ENCODE measurements around the gene NEK6. TPM values are rescaled to one million over a fixed set of nuclear protein-coding genes. Genes with fewer than 3 reads are reported as not detected.

Gene NEK6
- total RNA-seq, 4 donors from 2014 or later = 25.3 to 53.1 (median 43.3) TPM

DNA sequence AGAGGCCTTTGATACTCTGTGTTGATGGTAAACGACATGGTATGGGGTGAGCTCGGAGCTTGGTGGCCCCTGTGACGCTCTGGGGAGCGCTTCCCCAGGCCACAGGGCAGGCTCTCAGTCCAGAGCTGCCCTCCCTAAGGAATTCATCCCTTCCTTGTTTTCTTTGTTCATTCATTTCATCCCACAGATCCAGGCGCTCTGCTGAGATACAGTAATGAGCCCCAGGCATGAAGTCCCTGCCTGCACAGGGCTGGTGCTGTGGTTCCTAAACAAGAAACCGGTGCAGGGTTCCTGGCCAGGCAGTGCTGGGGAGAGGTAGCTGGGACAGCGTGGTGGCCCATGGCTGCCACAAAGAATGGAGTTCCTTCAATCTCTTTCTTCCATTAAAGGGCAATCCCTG, 14.4 kb downstream of the NEK6 start:
- Histone ChIP-seq H3K4me3 (no peak overlapping the region), H3K36me3 (no peaks in the 10 kb centered on the region), H3K4me1 (peaks cover 0 to 100% (median 77%) of the 10 kb centered on the region in 4 donors), H3K27ac (peak overlapping the region; percentile 69 to 98 (median 86)), H3K27me3 (no peaks in the 10 kb centered on the region), H3K9me3 (no peaks in the 10 kb centered on the region)
- TF ChIP-seq POLR2A (IDR thresholded peaks at IDR 0.05) = peak in 1 of 2 donors; percentile 13
- TF ChIP-seq EP300 (IDR thresholded peaks at IDR 0.05) = peak in 1 of 2 donors; percentile 33
- TF ChIP-seq, protein P1, sequence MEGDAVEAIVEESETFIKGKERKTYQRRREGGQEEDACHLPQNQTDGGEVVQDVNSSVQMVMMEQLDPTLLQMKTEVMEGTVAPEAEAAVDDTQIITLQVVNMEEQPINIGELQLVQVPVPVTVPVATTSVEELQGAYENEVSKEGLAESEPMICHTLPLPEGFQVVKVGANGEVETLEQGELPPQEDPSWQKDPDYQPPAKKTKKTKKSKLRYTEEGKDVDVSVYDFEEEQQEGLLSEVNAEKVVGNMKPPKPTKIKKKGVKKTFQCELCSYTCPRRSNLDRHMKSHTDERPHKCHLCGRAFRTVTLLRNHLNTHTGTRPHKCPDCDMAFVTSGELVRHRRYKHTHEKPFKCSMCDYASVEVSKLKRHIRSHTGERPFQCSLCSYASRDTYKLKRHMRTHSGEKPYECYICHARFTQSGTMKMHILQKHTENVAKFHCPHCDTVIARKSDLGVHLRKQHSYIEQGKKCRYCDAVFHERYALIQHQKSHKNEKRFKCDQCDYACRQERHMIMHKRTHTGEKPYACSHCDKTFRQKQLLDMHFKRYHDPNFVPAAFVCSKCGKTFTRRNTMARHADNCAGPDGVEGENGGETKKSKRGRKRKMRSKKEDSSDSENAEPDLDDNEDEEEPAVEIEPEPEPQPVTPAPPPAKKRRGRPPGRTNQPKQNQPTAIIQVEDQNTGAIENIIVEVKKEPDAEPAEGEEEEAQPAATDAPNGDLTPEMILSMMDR (IDR thresholded peaks at IDR 0.05) = no peak
- WGBS, 2 donors = 40 to 42% methylated on average over 7 of the region's 7 CpGs
- no peak for DNase-seq (ENCODE audit: low spot score in 2 of 2)

- no peak for TF ChIP-seq POLR2A (IDR thresholded peaks at IDR 0.05)
- TF ChIP-seq, protein P1 (IDR thresholded peaks at IDR 0.05) = no peak
- no peak for TF ChIP-seq EP300 (IDR thresholded peaks at IDR 0.05)
- peak overlapping the region; percentile 69 to 98 (median 86) for H3K27ac ChIP-seq
Measured at GRCh38 chr9:124272979-124273378, 15.2 kb downstream of the NEK6 start.

DNA sequence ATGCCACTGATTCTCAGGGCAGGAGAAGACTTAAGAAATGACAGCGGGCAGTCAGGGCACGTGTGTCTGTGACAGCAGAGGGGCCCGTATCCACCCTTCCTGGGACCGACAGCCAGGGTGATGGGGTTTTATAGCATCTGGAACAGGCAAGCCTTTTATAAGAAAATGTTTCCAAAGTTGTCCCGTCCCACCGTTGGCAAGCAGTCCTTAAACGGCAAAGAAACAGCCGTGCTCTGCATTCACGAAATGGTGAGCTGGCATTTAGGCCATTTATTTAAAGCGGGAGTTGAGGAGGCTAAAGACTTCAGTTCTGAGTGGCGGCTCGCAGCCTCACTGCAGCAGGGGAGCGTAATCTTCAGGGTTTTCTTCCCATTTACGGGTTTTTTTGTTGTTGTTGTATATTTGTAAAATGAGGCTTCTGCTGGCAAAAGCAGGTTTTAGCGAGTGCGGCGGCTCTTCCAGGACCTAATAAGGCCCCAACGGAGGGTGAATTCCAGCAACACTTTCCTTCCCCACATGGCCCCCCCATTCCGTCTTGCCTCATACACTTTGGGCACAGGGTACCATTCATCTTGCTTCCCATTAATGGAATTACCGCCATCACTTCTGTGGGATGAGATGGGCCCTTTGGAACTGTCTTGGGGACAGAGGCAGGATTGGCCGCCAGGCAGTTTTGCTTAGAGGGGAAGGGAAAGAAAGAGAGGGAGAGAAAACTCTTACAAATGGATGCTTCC, 15.8 kb downstream of the NEK6 start:
- Histone ChIP-seq H3K9me3 (no peaks in the 10 kb centered on the region), H3K4me3 (no peak overlapping the region), H3K4me1 (peaks cover 0 to 100% (median 74%) of the 10 kb centered on the region in 4 donors), H3K27ac (peak overlapping the region; percentile 69 to 98 (median 86)), H3K27me3 (no peaks in the 10 kb centered on the region), H3K36me3 (no peaks in the 10 kb centered on the region)
- WGBS, 2 donors = 47 to 55% methylated on average over 21 of the region's 21 CpGs
- peak in 1 of 2 donors; percentile 41 for TF ChIP-seq EP300 (IDR thresholded peaks at IDR 0.05)
- peak in 1 of 2 donors; percentile 28 for TF ChIP-seq POLR2A (IDR thresholded peaks at IDR 0.05)
- TF ChIP-seq, protein P1 (IDR thresholded peaks at IDR 0.05) = no peak
- no peak for DNase-seq (ENCODE audit: low spot score in 2 of 2)

More at GRCh38 chr9:124272979-124273378, 15.2 kb downstream of the NEK6 start:
- no peak overlapping the region for H3K4me3 ChIP-seq
- no peaks in the 10 kb centered on the region for H3K36me3 ChIP-seq
- no peak for DNase-seq (ENCODE audit: low spot score in 2 of 2)
- WGBS, 2 donors = 60 to 69% methylated on average over 9 of the region's 9 CpGs
- peaks cover 0 to 100% (median 77%) of the 10 kb centered on the region in 4 donors for H3K4me1 ChIP-seq
- H3K27me3 ChIP-seq = no peaks in the 10 kb centered on the region
- no peaks in the 10 kb centered on the region for H3K9me3 ChIP-seq

- WGBS, 2 donors = 81 to 84% methylated on average over 6 of the region's 6 CpGs
- Histone ChIP-seq H3K4me1 (peaks cover 0 to 100% (median 77%) of the 10 kb centered on the region in 4 donors), H3K27ac (peak overlapping the region; percentile 69 to 98 (median 86)), H3K4me3 (no peak overlapping the region), H3K9me3 (no peaks in the 10 kb centered on the region), H3K36me3 (no peaks in the 10 kb centered on the region), H3K27me3 (no peaks in the 10 kb centered on the region)
- no peak for DNase-seq (ENCODE audit: low spot score in 2 of 2)
- TF ChIP-seq EP300 (IDR thresholded peaks at IDR 0.05) (no peak), POLR2A (IDR thresholded peaks at IDR 0.05) (no peak)
- TF ChIP-seq, protein P1 (IDR thresholded peaks at IDR 0.05) = no peak
Measured at GRCh38 chr9:124274226-124274625, 16.5 kb downstream of the NEK6 start.

GRCh38 chr9:124274738-124275137, 17.0 kb downstream of the NEK6 start:
- Histone ChIP-seq H3K9me3 (no peaks in the 10 kb centered on the region), H3K36me3 (no peaks in the 10 kb centered on the region), H3K4me1 (peaks cover 4 to 100% (median 79%) of the 10 kb centered on the region in 4 donors), H3K27me3 (no peaks in the 10 kb centered on the region), H3K4me3 (no peak overlapping the region), H3K27ac (peak overlapping the region in 3 of 4 donors; percentile 75 to 98 (median 97))
- DNase-seq (ENCODE audit: low spot score in 2 of 2) = no peak
- WGBS, 2 donors = 76 to 78% methylated on average over 7 of the region's 7 CpGs
- TF ChIP-seq POLR2A (IDR thresholded peaks at IDR 0.05) (no peak), EP300 (IDR thresholded peaks at IDR 0.05) (no peak)
- TF ChIP-seq, protein P1 (IDR thresholded peaks at IDR 0.05) = no peak

All from tibial nerve (tissue), 4 donors.